Neural cell (in vitro differentiated cells): Measurements from ENCODE around the gene BIRC5. TPM values are rescaled to one million over a fixed set of nuclear protein-coding genes. Genes with fewer than 3 reads are reported as not detected.

Source experiments
- H2AFZ ChIP-seq: fragments of 200-600, 300-800 bp; sonication (generic), shearing (Covaris generic); 2 replicates; pipeline ENCODE4 v1.6.0; 2014; ENCODE audit warnings: low read depth, mild to moderate bottlenecking, antibody characterized with exemption, low read length, moderate library complexity
- H3F3A ChIP-seq: fragments of 200-600 bp; shearing (Covaris generic); 2 replicates; pipeline ENCODE4 v1.6.1; 2016; ENCODE audit warnings: mild to moderate bottlenecking, moderate library complexity, mixed read lengths, antibody characterized with exemption, low read length; ENCODE audit not compliant: insufficient read depth, poor library complexity, severe bottlenecking
- H3K27ac ChIP-seq: fragments of 200-600, 300-800 bp; sonication (generic), shearing (Covaris generic); 2 replicates; pipeline ENCODE4 v1.5.1; 2014; ENCODE audit warnings: mild to moderate bottlenecking, low read length, moderate library complexity
- H3K27me3 ChIP-seq: fragments of 300-800, 200-600 bp; sonication (generic), shearing (Covaris generic); 2 replicates; pipeline ENCODE4 v1.6.0; 2014; ENCODE audit warnings: mild to moderate bottlenecking, low read depth, low read length, moderate library complexity; ENCODE audit not compliant: insufficient read depth
- H3K36me3 ChIP-seq: fragments of 300-800, 200-600 bp; sonication (generic), shearing (Covaris generic); 2 replicates; pipeline ENCODE4 v1.5.1; 2014; ENCODE audit warnings: mild to moderate bottlenecking, antibody characterized with exemption, low read length, moderate library complexity; ENCODE audit not compliant: insufficient read depth
- H3K4me2 ChIP-seq: fragments of 300-800, 200-600 bp; sonication (generic), shearing (Covaris generic); 2 replicates; pipeline ENCODE4 v1.6.0; 2014; ENCODE audit warnings: mild to moderate bottlenecking, low read length
- H3K4me3 ChIP-seq: fragments of 300-800, 200-600 bp; sonication (generic), shearing (Covaris generic); 2 replicates; pipeline ENCODE4 v1.5.1; 2014; ENCODE audit warnings: mild to moderate bottlenecking, low read length, moderate library complexity
- H3K79me2 ChIP-seq: fragments of 200-600 bp; shearing (Covaris generic); replicated peaks from 2 replicates; pipeline ENCODE4 v1.6.0; 2014; ENCODE audit warnings: mild to moderate bottlenecking, low read length, moderate library complexity; ENCODE audit not compliant: insufficient read depth
- H3K9ac ChIP-seq: fragments of 300-800, 200-600 bp; sonication (generic), shearing (Covaris generic); 2 replicates; pipeline ENCODE4 v1.6.1; 2016; ENCODE audit warnings: mild to moderate bottlenecking, low read length, mixed read lengths
- H3K9me2 ChIP-seq: fragments of 200-600 bp; shearing (Covaris generic); 2 replicates; pipeline ENCODE4 v1.6.1; 2016; ENCODE audit warnings: mild to moderate bottlenecking, low read length, mixed read lengths; ENCODE audit not compliant: insufficient read depth
- H3K9me3 ChIP-seq: fragments of 200-600, 300-800 bp; sonication (generic), shearing (Covaris generic); 2 replicates; pipeline ENCODE4 v1.6.1; 2016; ENCODE audit warnings: mild to moderate bottlenecking, mixed run types, low read length, moderate library complexity, mixed read lengths
- H4K20me1 ChIP-seq: fragments of 200-600 bp; shearing (Covaris generic); 2 replicates; pipeline ENCODE4 v1.6.1; 2016; ENCODE audit warnings: mild to moderate bottlenecking, mixed run types; ENCODE audit not compliant: insufficient read depth
- CTCF ChIP-seq: fragments of 450-650 bp; IDR thresholded peaks from 2 replicates; pipeline ENCODE4 v1.5.1; 2014; ENCODE audit warnings: antibody characterized with exemption, mild to moderate bottlenecking, moderate library complexity; ENCODE audit not compliant: poor library complexity, severe bottlenecking
- EP300 ChIP-seq: fragments of 450-650 bp; conservative IDR thresholded peaks from 2 replicates; pipeline ENCODE4 v1.6.1; 2014; ENCODE audit warnings: antibody characterized with exemption, mild to moderate bottlenecking, moderate library complexity; ENCODE audit not compliant: poor library complexity, severe bottlenecking
- EZH2 ChIP-seq: fragments of 200-600, 300-800 bp; shearing (Covaris generic), sonication (generic); IDR thresholded peaks from 2 replicates; pipeline ENCODE4 v1.6.1; 2014; ENCODE audit warnings: antibody characterized with exemption, low read length, borderline replicate concordance, mild to moderate bottlenecking; ENCODE audit not compliant: insufficient read depth, poor library complexity, severe bottlenecking
- MXI1 ChIP-seq: fragments of 450-650 bp; conservative IDR thresholded peaks from 2 replicates; pipeline ENCODE4 v1.6.1; 2014; ENCODE audit warnings: antibody characterized with exemption, mild to moderate bottlenecking; ENCODE audit not compliant: poor library complexity, severe bottlenecking
- POLR2AphosphoS5 ChIP-seq: IDR thresholded peaks from 2 replicates; pipeline ENCODE4 v1.6.1; 2012
- RAD21 ChIP-seq: fragments of 450-650 bp; conservative IDR thresholded peaks from 2 replicates; pipeline ENCODE4 v1.6.1; 2014; ENCODE audit warnings: antibody characterized with exemption, mild to moderate bottlenecking, moderate library complexity
- REST ChIP-seq: IDR thresholded peaks from 2 replicates; pipeline ENCODE4 v1.6.1; 2012; ENCODE audit warnings: borderline replicate concordance
- SMC3 ChIP-seq: fragments of 450-650 bp; conservative IDR thresholded peaks from 2 replicates; pipeline ENCODE4 v1.6.1; 2014; ENCODE audit warnings: antibody characterized with exemption, mild to moderate bottlenecking, moderate library complexity; ENCODE audit not compliant: poor library complexity
- TAF1 ChIP-seq: IDR thresholded peaks from 2 replicates; pipeline ENCODE4 v1.6.1; 2012; ENCODE audit warnings: low read depth
- polyA plus RNA-seq: library from polyadenylated mRNA; depleted of rRNA; stranded (reverse); fragments of >200 nt; gene quantifications from 2 replicates; pipeline ENCODE4 v1.2.3, GENCODE V29; 2014

The BIRC5 gene
- polyA plus RNA-seq, 1 donor from 2014 or later, result 1.4 TPM

GRCh38 chr17:78250891-78251772 is 37.1 kb downstream of the BIRC5 start:
- Histone ChIP-seq H3K9me3 (no peaks in the 10 kb centered on the region), H3K9me2 (no peaks in the 10 kb centered on the region), H3K36me3 (no peaks in the 10 kb centered on the region), H3F3A (no peaks in the 10 kb centered on the region), H4K20me1 (no peaks in the 10 kb centered on the region), H3K9ac (no peak overlapping the region), H3K4me2 (no peak overlapping the region), H3K27ac (no peak overlapping the region), H3K27me3 (no peaks in the 10 kb centered on the region), H3K79me2 (no peaks in the 10 kb centered on the region), H2AFZ (no peak overlapping the region), H3K4me3 (no peak overlapping the region)
- TF ChIP-seq RAD21 (peak; percentile 90), SMC3 (peak; percentile 91), REST (no peak), CTCF (peak; percentile 99), EZH2 (no peak)

GRCh38 chr17:78251773-78252103 is 37.7 kb downstream of the BIRC5 start:
- no peak overlapping the region for H3K9ac ChIP-seq
- no peaks in the 10 kb centered on the region for H4K20me1 ChIP-seq
- H3K36me3 ChIP-seq, result no peaks in the 10 kb centered on the region
- H3K9me2 ChIP-seq, result no peaks in the 10 kb centered on the region
- H3K4me3 ChIP-seq, result no peak overlapping the region
- H3K9me3 ChIP-seq, result no peaks in the 10 kb centered on the region
- TF ChIP-seq EZH2 (no peak), EP300 (no peak), REST (no peak), TAF1 (no peak), RAD21 (no peak), POLR2AphosphoS5 (no peak), SMC3 (no peak), CTCF (no peak), MXI1 (no peak)
- no peaks in the 10 kb centered on the region for H3K27me3 ChIP-seq
- H3K4me2 ChIP-seq, result no peak overlapping the region
- H3K27ac ChIP-seq, result no peak overlapping the region
- H3K79me2 ChIP-seq, result no peaks in the 10 kb centered on the region
- no peaks in the 10 kb centered on the region for H3F3A ChIP-seq
- no peak overlapping the region for H2AFZ ChIP-seq
